Regular cardiac myocyte (primary cell): ENCODE data around the gene SUMO3. TPM values are rescaled to one million over a fixed set of nuclear protein-coding genes. Genes with fewer than 3 reads are reported as not detected.

Experiments
- total RNA-seq: library from RNA; depleted of rRNA; stranded (reverse); fragments of >200 nt; gene quantifications from 2 replicates; pipeline ENCODE4 v1.2.3, GENCODE V29; 2014

The SUMO3 gene
- total RNA-seq: 60.6 and 98.2 TPM in 2 replicates

GRCh38 chr21:44817914-44818639, at the start of gene SUMO3:
TSS of gene SUMO3 (minus strand) at chr21:44818062. CDS start at chr21:44817968, 94 bp downstream.

GRCh38 chr21:44801468-44802395, 16.1 kb downstream of the SUMO3 start, which contains the start of gene UBE2G2:
TSS of gene UBE2G2 (minus strand) at chr21:44801820. CDS start at chr21:44801748, 72 bp downstream.

Other genes with a start within 250 kb of the SUMO3 start
- gene KRTAP10-4, start 244.3 kb downstream of the SUMO3 start, total RNA-seq: not detected in 2 replicates
- not detected in 2 replicates for gene KRTAP10-5, start 237.5 kb downstream of the SUMO3 start, total RNA-seq
- not detected in 2 replicates for gene KRTAP10-6, start 225.6 kb downstream of the SUMO3 start, total RNA-seq
- not detected in 2 replicates for gene KRTAP10-7, start 217.5 kb downstream of the SUMO3 start, total RNA-seq
- gene KRTAP10-8, start 206.0 kb downstream of the SUMO3 start, total RNA-seq: not detected in 2 replicates
- gene KRTAP10-9, start 191.0 kb downstream of the SUMO3 start, total RNA-seq: not detected in 2 replicates
- gene KRTAP10-10, start 180.7 kb downstream of the SUMO3 start, total RNA-seq: not detected in 2 replicates
- gene KRTAP10-11, start 171.6 kb downstream of the SUMO3 start, total RNA-seq: not detected in 2 replicates
- not detected in 2 replicates for gene KRTAP12-4, start 163.4 kb downstream of the SUMO3 start, total RNA-seq
- not detected in 2 replicates for gene KRTAP12-3, start 160.1 kb downstream of the SUMO3 start, total RNA-seq
- not detected in 2 replicates for gene KRTAP12-2, start 151.1 kb downstream of the SUMO3 start, total RNA-seq
- not detected in 2 replicates for gene KRTAP12-1, start 135.9 kb downstream of the SUMO3 start, total RNA-seq
- not detected in 2 replicates for gene KRTAP10-12, start 120.9 kb downstream of the SUMO3 start, total RNA-seq
- not detected in 2 replicates for gene TSPEAR, start 106.5 kb downstream of the SUMO3 start, total RNA-seq
- gene UBE2G2, start 16.2 kb downstream of the SUMO3 start, total RNA-seq: 63.7 and 71.1 TPM in 2 replicates
- 220 and 298 TPM in 2 replicates for gene PTTG1IP, start 55.6 kb upstream of the SUMO3 start, total RNA-seq
- 0.38 and 0.56 TPM in 2 replicates for gene ITGB2, start 102.8 kb upstream of the SUMO3 start, total RNA-seq
- gene SLX9, start 122.0 kb upstream of the SUMO3 start, total RNA-seq: 6.5 and 30.1 TPM in 2 replicates